DND-41 (cell line): ENCODE results near the gene JMJD1C.

Source experiments
- ATAC-seq: fragments of 200-7000 bp; cut with Tn5 transposase; 3 replicates; pipeline ENCODE4 v1.9.1; 2021; ENCODE audit warnings: low read depth; ENCODE audit not compliant: insufficient read depth
- DNase-seq: peaks from one replicate; pipeline ENCODE4 v3.0.0-alpha.2; 2020
- H2AFZ ChIP-seq: 2 replicates; pipeline ENCODE4 v1.6.0; 2012; ENCODE audit warnings: low read depth, low read length
- H3K27ac ChIP-seq: 2 replicates; pipeline ENCODE4 v1.5.1; 2012; ENCODE audit warnings: low read length, inconsistent platforms
- H3K27me3 ChIP-seq: fragments of 200-600 bp; sonication (generic); 2 replicates; pipeline ENCODE4 v1.6.0; 2012; ENCODE audit warnings: low read length, mild to moderate bottlenecking, inconsistent platforms; ENCODE audit not compliant: insufficient read depth, poor library complexity
- H3K36me3 ChIP-seq: 2 replicates; pipeline ENCODE4 v1.5.1; 2012; ENCODE audit warnings: low read length, inconsistent platforms; ENCODE audit not compliant: insufficient read depth
- H3K4me1 ChIP-seq: 2 replicates; pipeline ENCODE4 v1.5.1; 2012; ENCODE audit warnings: mild to moderate bottlenecking, low read length; ENCODE audit not compliant: insufficient read depth
- H3K4me2 ChIP-seq: 2 replicates; pipeline ENCODE4 v1.6.0; 2012; ENCODE audit warnings: mild to moderate bottlenecking, moderate library complexity, low read length, inconsistent platforms; ENCODE audit not compliant: insufficient read depth
- H3K4me3 ChIP-seq, 2 experiments: fragments of 200-600 bp in 1 of 2; shearing (Covaris generic) in 1 of 2; 2 replicates each; pipeline ENCODE4 v1.5.1; 2012 to 2016; ENCODE audit warnings: inconsistent platforms in 2 of 2, low read length in 2 of 2, mild to moderate bottlenecking in 2 of 2, low read depth in 1 of 2, moderate library complexity in 1 of 2
- H3K79me2 ChIP-seq: 2 replicates; pipeline ENCODE4 v1.6.0; 2012; ENCODE audit warnings: low read length, inconsistent platforms; ENCODE audit not compliant: insufficient read depth
- H3K9ac ChIP-seq: 2 replicates; pipeline ENCODE4 v1.6.0; 2012; ENCODE audit warnings: low read depth, mild to moderate bottlenecking, inconsistent platforms, low read length, moderate library complexity
- H3K9me3 ChIP-seq: 2 replicates; pipeline ENCODE4 v1.5.1; 2012; ENCODE audit warnings: low read length, moderate library complexity, mild to moderate bottlenecking, inconsistent platforms; ENCODE audit not compliant: insufficient read depth, severe bottlenecking
- H4K20me1 ChIP-seq: 2 replicates; pipeline ENCODE4 v1.6.0; 2012; ENCODE audit warnings: low read length; ENCODE audit not compliant: insufficient read depth
- EZH2 ChIP-seq: IDR thresholded peaks from 3 replicates; pipeline ENCODE4 v1.6.1; 2012; ENCODE audit warnings: borderline replicate concordance, low read depth, mild to moderate bottlenecking, moderate library complexity, low read length, inconsistent platforms; ENCODE audit not compliant: severe bottlenecking
- TF ChIP-seq, protein P1 (sequence below): IDR thresholded peaks from 2 replicates; pipeline ENCODE4 v1.5.1; 2012; ENCODE audit warnings: borderline replicate concordance, low read length, moderate library complexity, mild to moderate bottlenecking; ENCODE audit not compliant: poor library complexity, severe bottlenecking; ENCODE audit errors: extremely low read depth

JMJD1C gene

DNA sequence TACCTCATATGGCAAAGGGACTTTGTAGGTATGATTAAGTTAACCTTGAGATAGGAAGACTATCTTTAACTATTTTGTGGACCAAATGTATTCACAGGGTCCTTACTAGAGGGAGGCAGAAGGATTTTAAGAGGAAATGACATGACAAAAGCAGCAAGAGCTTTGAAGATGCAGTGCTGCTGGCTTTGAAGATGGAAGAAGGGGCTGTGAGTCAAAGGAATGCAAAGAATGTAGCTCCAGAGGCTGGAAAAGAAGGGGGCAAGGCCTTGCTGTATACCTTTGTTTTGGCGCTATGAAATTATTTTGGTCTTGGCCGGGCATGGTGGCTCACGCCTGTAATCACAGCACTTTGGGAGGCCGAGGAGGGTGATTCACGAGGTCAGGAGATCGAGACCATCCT is 335.9 kb downstream of the JMJD1C start:
- no peak overlapping the region for H3K9ac ChIP-seq
- no peak overlapping the region for H2AFZ ChIP-seq
- peaks cover 8% of the 10 kb centered on the region for H3K9me3 ChIP-seq
- H3K4me2 ChIP-seq, result no peak overlapping the region
- no peaks in the 10 kb centered on the region for H3K27me3 ChIP-seq
- no peak overlapping the region for H3K27ac ChIP-seq
- no peak overlapping the region for H3K4me3 ChIP-seq
- no peak for TF ChIP-seq EZH2
- TF ChIP-seq, protein P1, sequence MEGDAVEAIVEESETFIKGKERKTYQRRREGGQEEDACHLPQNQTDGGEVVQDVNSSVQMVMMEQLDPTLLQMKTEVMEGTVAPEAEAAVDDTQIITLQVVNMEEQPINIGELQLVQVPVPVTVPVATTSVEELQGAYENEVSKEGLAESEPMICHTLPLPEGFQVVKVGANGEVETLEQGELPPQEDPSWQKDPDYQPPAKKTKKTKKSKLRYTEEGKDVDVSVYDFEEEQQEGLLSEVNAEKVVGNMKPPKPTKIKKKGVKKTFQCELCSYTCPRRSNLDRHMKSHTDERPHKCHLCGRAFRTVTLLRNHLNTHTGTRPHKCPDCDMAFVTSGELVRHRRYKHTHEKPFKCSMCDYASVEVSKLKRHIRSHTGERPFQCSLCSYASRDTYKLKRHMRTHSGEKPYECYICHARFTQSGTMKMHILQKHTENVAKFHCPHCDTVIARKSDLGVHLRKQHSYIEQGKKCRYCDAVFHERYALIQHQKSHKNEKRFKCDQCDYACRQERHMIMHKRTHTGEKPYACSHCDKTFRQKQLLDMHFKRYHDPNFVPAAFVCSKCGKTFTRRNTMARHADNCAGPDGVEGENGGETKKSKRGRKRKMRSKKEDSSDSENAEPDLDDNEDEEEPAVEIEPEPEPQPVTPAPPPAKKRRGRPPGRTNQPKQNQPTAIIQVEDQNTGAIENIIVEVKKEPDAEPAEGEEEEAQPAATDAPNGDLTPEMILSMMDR, result no peak
- ATAC-seq (no peak), DNase-seq (no peak)
- peaks cover 2% of the 10 kb centered on the region; the same call in 1 of the 2 replicates for H3K36me3 ChIP-seq
- H3K4me1 ChIP-seq, result peaks cover 17% of the 10 kb centered on the region
- H3K79me2 ChIP-seq, result peaks cover 17% of the 10 kb centered on the region
- no peaks in the 10 kb centered on the region for H4K20me1 ChIP-seq

DNA sequence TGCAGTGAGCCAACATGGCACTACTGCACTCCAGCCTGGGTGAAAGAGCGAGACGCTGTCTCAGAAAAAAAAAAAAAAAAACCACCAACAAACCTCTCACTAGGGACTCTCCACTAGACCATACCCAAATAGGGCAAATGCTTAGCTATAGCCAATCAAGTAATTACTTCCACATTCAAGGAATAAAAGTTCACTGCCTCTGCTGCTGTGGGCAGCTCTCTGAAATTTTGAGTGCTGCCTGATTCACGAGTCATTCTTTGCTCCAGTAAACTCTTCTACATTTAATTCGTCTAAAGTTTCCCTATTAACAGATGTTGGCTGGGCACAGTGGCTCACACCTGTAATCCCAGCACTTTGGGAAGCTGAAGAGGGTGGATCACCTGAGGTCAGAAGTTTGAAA is 337.3 kb downstream of the JMJD1C start:
- Histone ChIP-seq H4K20me1 (no peaks in the 10 kb centered on the region), H3K4me1 (peaks cover 8% of the 10 kb centered on the region), H3K4me2 (no peak overlapping the region), H3K79me2 (peaks cover 2% of the 10 kb centered on the region), H3K9me3 (peaks cover 8% of the 10 kb centered on the region), H3K9ac (no peak overlapping the region), H3K4me3 (no peak overlapping the region), H2AFZ (no peak overlapping the region), H3K36me3 (peaks cover 2% of the 10 kb centered on the region; the same call in 1 of the 2 replicates), H3K27ac (no peak overlapping the region), H3K27me3 (no peaks in the 10 kb centered on the region)
- DNase-seq, result no peak
- no peak for ATAC-seq
- TF ChIP-seq EZH2, result no peak
- TF ChIP-seq, protein P1, result no peak

DNA sequence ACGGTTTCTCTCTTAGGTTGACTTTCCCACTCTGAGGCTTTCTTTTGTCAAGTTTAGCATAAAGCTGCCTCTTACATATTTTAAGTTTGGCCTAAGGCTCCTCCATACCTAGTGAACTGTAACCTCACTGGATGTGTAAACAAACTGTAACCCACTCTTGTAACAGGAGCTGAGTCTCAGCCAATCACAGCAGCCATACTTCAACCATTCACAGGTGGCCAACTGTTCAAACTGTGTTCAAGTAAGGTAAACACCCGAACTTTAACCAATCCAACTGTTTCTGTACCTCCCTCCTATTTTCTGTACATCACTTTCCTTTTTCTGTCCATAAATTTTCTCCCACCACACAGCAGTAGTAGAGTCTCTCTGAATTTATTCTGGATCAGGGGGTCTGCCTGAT is 340.3 kb downstream of the JMJD1C start:
- Histone ChIP-seq H3K27me3 (no peaks in the 10 kb centered on the region), H3K36me3 (no peaks in the 10 kb centered on the region), H3K9me3 (no peaks in the 10 kb centered on the region), H2AFZ (no peak overlapping the region), H3K4me2 (no peak overlapping the region), H3K79me2 (no peaks in the 10 kb centered on the region), H3K4me3 (no peak overlapping the region), H4K20me1 (no peaks in the 10 kb centered on the region), H3K4me1 (no peaks in the 10 kb centered on the region), H3K27ac (no peak overlapping the region), H3K9ac (no peak overlapping the region)
- ATAC-seq (no peak), DNase-seq (no peak)
- TF ChIP-seq, protein P1, result no peak
- no peak for TF ChIP-seq EZH2
